NK-92 (cell line): ENCODE data around the gene ASTL.
"Not testable (repeated sequence)": the region's sequence is repeated elsewhere in the genome, so short reads cannot be mapped to it uniquely, and the experiment has no call there.

Source experiments
- DNase-seq: peaks from one replicate; lab custom pipeline; 2025; ENCODE audit not compliant: unreplicated experiment; lab: John Stamatoyannopoulos, UW

Gene ASTL

GRCh38 chr2:96099861-96100798 is 38.2 kb downstream of the ASTL start:
- DNase-seq: no peak

GRCh38 chr2:96098900-96099590 is 39.3 kb downstream of the ASTL start:
- no peak for DNase-seq

- no peak for DNase-seq
Measured at GRCh38 chr2:96097951-96098823, 40.1 kb downstream of the ASTL start.

- DNase-seq: no peak
Measured at GRCh38 chr2:96097441-96097840, 40.9 kb downstream of the ASTL start.

GRCh38 chr2:96095116-96095636 is 43.1 kb downstream of the ASTL start:
- no peak for DNase-seq

GRCh38 chr2:96093528-96093927 is 44.8 kb downstream of the ASTL start:
- no peak for DNase-seq

- DNase-seq: no peak
Measured at GRCh38 chr2:96092951-96093350, 45.4 kb downstream of the ASTL start.

GRCh38 chr2:96092573-96092877 is 45.8 kb downstream of the ASTL start:
- DNase-seq: no peak

- DNase-seq: no peak
Measured at GRCh38 chr2:96091711-96092572, 46.4 kb downstream of the ASTL start.

- no peak for DNase-seq
Measured at GRCh38 chr2:96091141-96091710, 47.1 kb downstream of the ASTL start.

GRCh38 chr2:96090196-96090926 is 47.9 kb downstream of the ASTL start:
- no peak for DNase-seq

- DNase-seq: no peak
Measured at GRCh38 chr2:96089356-96090195, 48.7 kb downstream of the ASTL start.

GRCh38 chr2:96088340-96089335 is 49.7 kb downstream of the ASTL start:
- no peak for DNase-seq

GRCh38 chr2:96087130-96087529 is 51.2 kb downstream of the ASTL start:
- no peak for DNase-seq

GRCh38 chr2:96085541-96086355 is 52.6 kb downstream of the ASTL start:
- DNase-seq: no peak

GRCh38 chr2:96084858-96085518 is 53.3 kb downstream of the ASTL start:
- not testable (repeated sequence) for DNase-seq
